ENCODE results near the gene MMP2. TPM values are rescaled to one million over a fixed set of nuclear protein-coding genes. Genes with fewer than 3 reads are reported as not detected.

MMP2 gene
- total RNA-seq, 1 experiment from 2014 or later, result 0.91 TPM

DNA sequence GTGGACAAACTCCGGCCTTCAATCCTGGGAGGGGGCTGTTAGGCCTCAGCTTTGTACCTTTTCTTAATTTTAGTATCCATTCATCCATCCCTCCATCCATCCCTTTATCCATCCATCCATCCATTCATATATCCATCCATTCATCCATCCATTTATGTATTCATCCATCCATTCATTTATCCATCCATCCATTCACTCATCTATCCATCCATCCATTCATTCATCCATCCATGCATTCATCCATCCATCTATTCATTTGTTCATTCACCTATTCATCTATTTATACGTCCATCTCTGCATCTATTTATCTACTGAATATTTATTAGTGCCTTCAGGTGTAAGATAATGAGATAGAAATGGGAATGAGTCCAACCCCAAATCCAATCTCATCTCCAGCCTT is 26.0 kb upstream of the MMP2 start:
- no TSS peak for BruUV-seq (replicated peaks)
- H3K36me3 Mint-ChIP-seq (ENCODE audit: insufficient read depth, unreplicated experiment), result no peaks in the 10 kb centered on the region

DNA sequence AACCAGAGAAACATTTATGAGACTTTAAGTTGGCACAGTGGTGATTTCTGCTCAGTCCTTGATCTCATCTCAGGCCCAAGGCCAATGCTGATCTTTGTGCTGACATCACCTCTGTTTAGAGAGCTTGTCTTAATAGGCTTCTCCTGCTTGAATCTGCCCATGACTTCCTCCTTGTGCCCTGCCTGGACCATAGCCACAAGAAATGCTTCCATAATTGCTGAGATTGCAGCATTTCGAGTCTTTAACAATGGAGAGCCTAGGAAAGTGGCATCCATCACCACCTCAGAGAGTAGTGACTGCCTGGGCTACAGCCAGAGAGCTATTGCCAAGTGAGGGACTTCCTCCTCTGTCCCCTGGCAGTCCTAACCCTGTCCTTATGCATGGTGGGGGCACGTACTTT is 25.1 kb upstream of the MMP2 start:
- no peak overlapping the region for H3K27ac Mint-ChIP-seq (ENCODE audit: unreplicated experiment)
- no peaks in the 10 kb centered on the region for H3K4me1 Mint-ChIP-seq (ENCODE audit: low read depth, unreplicated experiment)
- Histone ChIP-seq H3K27me3 (replicated peaks; ENCODE audit: control insufficient read depth, insufficient read depth, low read length) (no peaks in the 10 kb centered on the region), H3K4me1 (no peaks in the 10 kb centered on the region), H3K4me3 (ENCODE audit: low read depth, low read length) (no peak overlapping the region), H3K36me3 (ENCODE audit: control insufficient read depth, insufficient read depth, low read length) (no peaks in the 10 kb centered on the region), H3K9me3 (no peaks in the 10 kb centered on the region)
- CTCF ChIA-PET, result interaction anchor here (1.0 kb wide), 1 partner anchor 11 kb away, joined by 3 read pairs; no protein-coding TSS in a partner anchor
- no peak for DNase-seq
- H3K36me3 Mint-ChIP-seq (ENCODE audit: insufficient read depth, unreplicated experiment), result no peaks in the 10 kb centered on the region
- intact Hi-C loops (cut with micrococcal nuclease; ENCODE audit: unreplicated experiment), result no loop called here
- no peak overlapping the region for H3K4me3 Mint-ChIP-seq (ENCODE audit: unreplicated experiment)
- POLR2A ChIA-PET, result no interaction called here
- BruUV-seq (replicated peaks), result no TSS peak
- no peaks in the 10 kb centered on the region for H3K27me3 Mint-ChIP-seq (ENCODE audit: insufficient read depth, unreplicated experiment)
- TF ChIP-seq, protein P1, sequence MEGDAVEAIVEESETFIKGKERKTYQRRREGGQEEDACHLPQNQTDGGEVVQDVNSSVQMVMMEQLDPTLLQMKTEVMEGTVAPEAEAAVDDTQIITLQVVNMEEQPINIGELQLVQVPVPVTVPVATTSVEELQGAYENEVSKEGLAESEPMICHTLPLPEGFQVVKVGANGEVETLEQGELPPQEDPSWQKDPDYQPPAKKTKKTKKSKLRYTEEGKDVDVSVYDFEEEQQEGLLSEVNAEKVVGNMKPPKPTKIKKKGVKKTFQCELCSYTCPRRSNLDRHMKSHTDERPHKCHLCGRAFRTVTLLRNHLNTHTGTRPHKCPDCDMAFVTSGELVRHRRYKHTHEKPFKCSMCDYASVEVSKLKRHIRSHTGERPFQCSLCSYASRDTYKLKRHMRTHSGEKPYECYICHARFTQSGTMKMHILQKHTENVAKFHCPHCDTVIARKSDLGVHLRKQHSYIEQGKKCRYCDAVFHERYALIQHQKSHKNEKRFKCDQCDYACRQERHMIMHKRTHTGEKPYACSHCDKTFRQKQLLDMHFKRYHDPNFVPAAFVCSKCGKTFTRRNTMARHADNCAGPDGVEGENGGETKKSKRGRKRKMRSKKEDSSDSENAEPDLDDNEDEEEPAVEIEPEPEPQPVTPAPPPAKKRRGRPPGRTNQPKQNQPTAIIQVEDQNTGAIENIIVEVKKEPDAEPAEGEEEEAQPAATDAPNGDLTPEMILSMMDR (IDR thresholded peaks at IDR 0.05; ENCODE audit: insufficient read depth in 1 of 2, low read depth in 1 of 2, low read length in 1 of 2, severe bottlenecking in 1 of 2, unreplicated experiment in 1 of 2), result no peak
- no peaks in the 10 kb centered on the region for H3K9me3 Mint-ChIP-seq (ENCODE audit: unreplicated experiment)

More for the DNA sequence above, 26.0 kb upstream of the MMP2 start:
- H3K27ac Mint-ChIP-seq (ENCODE audit: unreplicated experiment), result no peak overlapping the region
- H3K4me3 Mint-ChIP-seq (ENCODE audit: unreplicated experiment), result no peak overlapping the region
- H3K9me3 Mint-ChIP-seq (ENCODE audit: unreplicated experiment), result no peaks in the 10 kb centered on the region
- Histone ChIP-seq H3K4me3 (ENCODE audit: low read depth, low read length) (no peak overlapping the region), H3K4me1 (no peaks in the 10 kb centered on the region), H3K36me3 (ENCODE audit: control insufficient read depth, insufficient read depth, low read length) (no peaks in the 10 kb centered on the region), H3K9me3 (no peaks in the 10 kb centered on the region), H3K27me3 (replicated peaks; ENCODE audit: control insufficient read depth, insufficient read depth, low read length) (no peaks in the 10 kb centered on the region)
- no peaks in the 10 kb centered on the region for H3K4me1 Mint-ChIP-seq (ENCODE audit: low read depth, unreplicated experiment)
- intact Hi-C loops (cut with micrococcal nuclease; ENCODE audit: unreplicated experiment), result no loop called here
- no peak for DNase-seq
- TF ChIP-seq, protein P1 (IDR thresholded peaks at IDR 0.05; ENCODE audit: insufficient read depth in 1 of 2, low read depth in 1 of 2, low read length in 1 of 2, severe bottlenecking in 1 of 2, unreplicated experiment in 1 of 2), result no peak
- no peaks in the 10 kb centered on the region for H3K27me3 Mint-ChIP-seq (ENCODE audit: insufficient read depth, unreplicated experiment)
- ChIA-PET CTCF (no interaction called here), POLR2A (no interaction called here)

DNA sequence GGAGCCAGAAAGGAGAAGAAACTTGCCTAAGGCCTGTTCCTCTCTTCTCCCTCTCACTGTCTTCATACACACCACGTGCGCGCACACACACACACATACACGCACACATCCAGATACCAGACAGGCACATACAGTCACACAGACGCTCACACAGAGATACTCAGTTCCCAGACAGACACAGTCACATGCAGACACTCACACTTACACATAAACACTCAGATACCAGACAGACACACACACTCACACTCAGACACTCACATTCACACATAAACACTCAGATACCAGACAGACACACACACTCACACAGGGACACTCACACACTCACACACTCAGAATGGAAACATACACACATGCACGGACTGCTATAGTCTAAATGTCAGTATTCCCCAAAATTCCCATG is 24.1 kb upstream of the MMP2 start:
- Histone ChIP-seq H3K27me3 (replicated peaks; ENCODE audit: control insufficient read depth, insufficient read depth, low read length) (no peaks in the 10 kb centered on the region), H3K36me3 (ENCODE audit: control insufficient read depth, insufficient read depth, low read length) (no peaks in the 10 kb centered on the region), H3K4me3 (ENCODE audit: low read depth, low read length) (no peak overlapping the region), H3K9me3 (no peaks in the 10 kb centered on the region), H3K4me1 (no peaks in the 10 kb centered on the region)
- ChIA-PET POLR2A (no interaction called here), CTCF (no interaction called here)
- DNase-seq, result no peak
- intact Hi-C loops (cut with micrococcal nuclease; ENCODE audit: unreplicated experiment), result no loop called here
- H3K36me3 Mint-ChIP-seq (ENCODE audit: insufficient read depth, unreplicated experiment), result no peaks in the 10 kb centered on the region
- no peaks in the 10 kb centered on the region for H3K27me3 Mint-ChIP-seq (ENCODE audit: insufficient read depth, unreplicated experiment)
- no TSS peak for BruUV-seq (replicated peaks)
- TF ChIP-seq, protein P1 (IDR thresholded peaks at IDR 0.05; ENCODE audit: insufficient read depth in 1 of 2, low read depth in 1 of 2, low read length in 1 of 2, severe bottlenecking in 1 of 2, unreplicated experiment in 1 of 2), result no peak
- no peaks in the 10 kb centered on the region for H3K4me1 Mint-ChIP-seq (ENCODE audit: low read depth, unreplicated experiment)
- H3K27ac Mint-ChIP-seq (ENCODE audit: unreplicated experiment), result no peak overlapping the region
- H3K9me3 Mint-ChIP-seq (ENCODE audit: unreplicated experiment), result no peaks in the 10 kb centered on the region
- no peak overlapping the region for H3K4me3 Mint-ChIP-seq (ENCODE audit: unreplicated experiment)
